ENCODE measurements around the gene ZNF385C. TPM values are rescaled to one million over a fixed set of nuclear protein-coding genes. Genes with fewer than 3 reads are reported as not detected.

ZNF385C gene
- total RNA-seq, 1 experiment from 2014 or later = 1.7 TPM

DNA sequence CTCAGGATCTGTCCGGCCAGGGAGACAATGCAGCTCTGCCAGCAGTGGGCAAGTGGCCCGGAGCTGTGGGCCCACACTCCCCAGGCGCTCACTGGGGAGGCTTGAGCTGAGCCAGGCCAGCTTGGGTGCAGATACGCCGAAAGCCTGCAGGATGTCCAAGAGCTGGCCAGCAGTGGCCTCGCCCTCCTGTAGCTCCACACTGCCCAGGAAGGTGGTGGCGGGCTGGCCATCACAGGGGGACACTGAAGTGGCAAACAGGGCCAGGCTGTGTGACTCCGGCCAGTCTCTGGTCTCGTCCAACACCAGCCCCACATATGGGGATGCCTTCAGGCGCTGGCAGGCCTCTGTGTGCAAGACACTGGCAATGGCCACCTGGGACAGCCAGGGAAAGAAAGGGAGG, 57.5 kb downstream of the ZNF385C start:
- Histone ChIP-seq H2AFZ (no peak overlapping the region), H3K4me1 (replicated peaks; ENCODE audit: insufficient read depth) (no peaks in the 10 kb centered on the region), H3K36me3 (ENCODE audit: low read depth) (no peaks in the 10 kb centered on the region), H3K9me3 (ENCODE audit: insufficient read depth, low read depth) (no peaks in the 10 kb centered on the region), H3K27me3 (ENCODE audit: insufficient read depth, low read depth) (no peaks in the 10 kb centered on the region), H3K4me3 (no peak overlapping the region), H4K20me1 (ENCODE audit: insufficient read depth) (no peaks in the 10 kb centered on the region), H3K9me2 (ENCODE audit: insufficient read depth) (no peaks in the 10 kb centered on the region), H3F3A (ENCODE audit: insufficient read depth, low read depth) (no peaks in the 10 kb centered on the region), H3K4me2 (no peak overlapping the region), H3K27ac (no peak overlapping the region), H3K79me2 (ENCODE audit: low read depth) (no peaks in the 10 kb centered on the region)
- no peak for DNase-seq
- POLR2A ChIA-PET (ENCODE audit: unreplicated experiment) = interaction anchor here (0.6 kb wide), 1 partner anchor 776 kb away, joined by 8 read pairs; no protein-coding TSS in a partner anchor
- BruUV-seq (replicated peaks) = no TSS peak
- TF ChIP-seq, protein P1, sequence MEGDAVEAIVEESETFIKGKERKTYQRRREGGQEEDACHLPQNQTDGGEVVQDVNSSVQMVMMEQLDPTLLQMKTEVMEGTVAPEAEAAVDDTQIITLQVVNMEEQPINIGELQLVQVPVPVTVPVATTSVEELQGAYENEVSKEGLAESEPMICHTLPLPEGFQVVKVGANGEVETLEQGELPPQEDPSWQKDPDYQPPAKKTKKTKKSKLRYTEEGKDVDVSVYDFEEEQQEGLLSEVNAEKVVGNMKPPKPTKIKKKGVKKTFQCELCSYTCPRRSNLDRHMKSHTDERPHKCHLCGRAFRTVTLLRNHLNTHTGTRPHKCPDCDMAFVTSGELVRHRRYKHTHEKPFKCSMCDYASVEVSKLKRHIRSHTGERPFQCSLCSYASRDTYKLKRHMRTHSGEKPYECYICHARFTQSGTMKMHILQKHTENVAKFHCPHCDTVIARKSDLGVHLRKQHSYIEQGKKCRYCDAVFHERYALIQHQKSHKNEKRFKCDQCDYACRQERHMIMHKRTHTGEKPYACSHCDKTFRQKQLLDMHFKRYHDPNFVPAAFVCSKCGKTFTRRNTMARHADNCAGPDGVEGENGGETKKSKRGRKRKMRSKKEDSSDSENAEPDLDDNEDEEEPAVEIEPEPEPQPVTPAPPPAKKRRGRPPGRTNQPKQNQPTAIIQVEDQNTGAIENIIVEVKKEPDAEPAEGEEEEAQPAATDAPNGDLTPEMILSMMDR (conservative IDR thresholded peaks at IDR 0.05) = no peak
- no peak for TF ChIP-seq EZH2 (IDR thresholded peaks at IDR 0.05; ENCODE audit: low read depth)
- intact Hi-C loops (cut with micrococcal nuclease; ENCODE audit: unreplicated experiment) = no loop called here
- CTCF ChIA-PET = no interaction called here

DNA sequence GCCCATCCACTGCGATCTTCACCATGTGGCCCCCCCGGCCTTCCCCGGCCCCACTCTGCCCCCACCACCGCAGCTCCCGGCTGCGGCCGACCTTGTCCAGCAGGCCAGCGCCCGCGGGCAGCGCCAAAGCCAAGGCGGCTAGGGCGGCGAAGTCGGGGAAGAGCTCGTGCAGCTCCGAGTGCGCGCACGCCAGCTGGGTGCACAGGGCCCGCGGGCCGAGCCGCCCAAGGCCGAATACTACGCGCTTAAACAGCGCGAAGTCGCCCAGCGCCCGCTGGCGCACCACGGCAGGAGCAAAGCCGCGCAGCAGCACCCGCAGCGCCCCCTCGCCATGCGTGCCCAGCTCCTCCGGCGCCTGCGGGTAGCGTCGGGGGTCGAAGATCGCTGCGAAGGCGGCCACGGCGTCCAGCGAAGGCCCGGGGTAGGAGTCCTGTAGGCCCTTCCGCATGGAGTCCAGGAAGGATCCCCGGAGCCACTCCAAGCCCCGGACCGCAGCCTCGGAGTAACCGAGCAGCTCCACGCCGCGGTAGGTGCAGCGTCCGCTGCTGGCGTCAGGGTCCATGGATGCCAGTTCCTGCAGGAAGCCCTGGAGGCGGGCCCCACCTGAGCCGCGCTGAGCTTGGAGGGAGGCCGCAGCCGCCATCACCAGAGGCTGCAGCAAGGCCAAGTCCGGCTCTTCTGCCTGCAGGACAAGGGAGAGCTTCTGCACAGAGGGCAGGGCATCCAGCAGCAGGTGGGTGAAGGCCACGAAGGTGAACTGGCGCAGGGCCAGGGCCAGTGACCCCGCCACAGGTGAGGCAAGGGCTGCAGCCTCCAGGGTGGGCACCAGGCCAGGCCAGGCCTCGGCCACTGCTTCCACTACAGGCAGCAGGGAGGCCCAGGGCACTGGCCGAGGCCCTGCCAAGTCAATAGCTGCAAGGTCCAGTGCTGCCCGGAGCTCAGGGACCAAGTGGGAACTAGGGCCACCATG, 58.2 kb downstream of the ZNF385C start:
- no peaks in the 10 kb centered on the region for H3K4me1 ChIP-seq (replicated peaks; ENCODE audit: insufficient read depth)
- no peaks in the 10 kb centered on the region for H3K9me2 ChIP-seq (ENCODE audit: insufficient read depth)
- CTCF ChIA-PET = no interaction called here
- DNase-seq = no peak
- H3K27me3 ChIP-seq (ENCODE audit: insufficient read depth, low read depth) = no peaks in the 10 kb centered on the region
- no peaks in the 10 kb centered on the region for H3K9me3 ChIP-seq (ENCODE audit: insufficient read depth, low read depth)
- H3K79me2 ChIP-seq (ENCODE audit: low read depth) = no peaks in the 10 kb centered on the region
- POLR2A ChIA-PET (ENCODE audit: unreplicated experiment) = no interaction called here
- intact Hi-C loops (cut with micrococcal nuclease; ENCODE audit: unreplicated experiment) = no loop called here
- H2AFZ ChIP-seq = no peak overlapping the region
- H3K27ac ChIP-seq = no peak overlapping the region
- H4K20me1 ChIP-seq (ENCODE audit: insufficient read depth) = no peaks in the 10 kb centered on the region
- TF ChIP-seq, protein P1 (conservative IDR thresholded peaks at IDR 0.05) = no peak
- no peak for TF ChIP-seq EZH2 (IDR thresholded peaks at IDR 0.05; ENCODE audit: low read depth)
- H3K4me2 ChIP-seq = no peak overlapping the region
- H3K36me3 ChIP-seq (ENCODE audit: low read depth) = no peaks in the 10 kb centered on the region
- BruUV-seq (replicated peaks) = no TSS peak
- no peaks in the 10 kb centered on the region for H3F3A ChIP-seq (ENCODE audit: insufficient read depth, low read depth)
- no peak overlapping the region for H3K4me3 ChIP-seq

DNA sequence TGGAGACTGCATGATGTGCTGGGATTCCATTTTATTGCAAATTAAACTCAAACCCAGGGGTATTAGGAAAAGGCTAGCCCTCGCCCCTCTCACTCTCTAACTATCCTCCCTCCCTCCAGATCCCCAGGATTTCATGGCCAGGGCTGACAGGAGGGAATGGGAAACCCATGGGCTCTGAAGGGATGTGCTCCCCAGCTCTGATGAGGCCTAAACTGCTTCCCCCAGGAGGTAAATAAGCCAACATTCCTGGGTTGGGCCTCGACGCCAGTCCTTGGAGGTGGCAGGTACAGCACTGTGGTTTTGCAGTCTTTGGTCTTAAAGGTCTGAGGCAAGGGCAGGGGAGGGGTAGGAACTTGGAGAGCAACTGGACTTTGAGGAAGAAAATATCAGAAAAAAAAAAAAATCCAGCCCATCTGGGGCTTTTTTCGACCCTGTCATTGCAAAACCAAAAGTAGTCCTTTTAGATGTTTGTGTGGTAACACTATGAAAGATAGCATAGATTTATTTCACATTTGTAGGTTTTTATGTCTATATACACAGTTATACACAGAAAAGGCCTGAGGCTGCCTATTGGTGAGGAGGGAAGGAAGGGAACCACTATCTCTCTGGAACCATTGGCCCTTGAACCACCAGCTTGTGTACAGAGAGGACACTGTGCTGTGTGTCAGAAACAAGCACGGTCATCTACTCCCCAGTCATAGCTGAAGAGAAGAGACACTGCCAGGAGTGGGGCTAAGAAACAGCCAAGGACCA, 59.9 kb downstream of the ZNF385C start:
- no peaks in the 10 kb centered on the region for H3K9me2 ChIP-seq (ENCODE audit: insufficient read depth)
- no peak for DNase-seq
- H3K9me3 ChIP-seq (ENCODE audit: insufficient read depth, low read depth) = no peaks in the 10 kb centered on the region
- no peak overlapping the region for H2AFZ ChIP-seq
- no peak overlapping the region for H3K27ac ChIP-seq
- TF ChIP-seq, protein P1 (conservative IDR thresholded peaks at IDR 0.05) = no peak
- TF ChIP-seq EZH2 (IDR thresholded peaks at IDR 0.05; ENCODE audit: low read depth) = no peak
- H3K27me3 ChIP-seq (ENCODE audit: insufficient read depth, low read depth) = no peaks in the 10 kb centered on the region
- H3F3A ChIP-seq (ENCODE audit: insufficient read depth, low read depth) = no peaks in the 10 kb centered on the region
- no peaks in the 10 kb centered on the region for H4K20me1 ChIP-seq (ENCODE audit: insufficient read depth)
- H3K79me2 ChIP-seq (ENCODE audit: low read depth) = no peaks in the 10 kb centered on the region
- H3K4me2 ChIP-seq = no peak overlapping the region
- POLR2A ChIA-PET (ENCODE audit: unreplicated experiment) = no interaction called here
- BruUV-seq (replicated peaks) = no TSS peak
- intact Hi-C loops (cut with micrococcal nuclease; ENCODE audit: unreplicated experiment) = no loop called here
- H3K4me1 ChIP-seq (replicated peaks; ENCODE audit: insufficient read depth) = no peaks in the 10 kb centered on the region
- no peak overlapping the region for H3K4me3 ChIP-seq
- CTCF ChIA-PET = no interaction called here
- no peaks in the 10 kb centered on the region for H3K36me3 ChIP-seq (ENCODE audit: low read depth)

All from PC-9 (cell line).